Activated naive CD4-positive, alpha-beta T cell treated with anti-CD3 and anti-CD28 coated beads, Interleukin-2, amount 50 U/mL, for 16 hours (primary cell): Measurements from ENCODE around the gene KIRREL1.

Source experiments
- DNase-seq: peaks from one replicate; pipeline ENCODE4 v3.0.0-alpha.2; 2020

KIRREL1 gene

GRCh38 chr1:158037008-158037865, 43.8 kb downstream of the KIRREL1 start:
- no peak for DNase-seq

- no peak for DNase-seq
These were observed 44.5 kb downstream of the KIRREL1 start for GRCh38 chr1:158037866-158038359.

GRCh38 chr1:158038793-158039192, 45.3 kb downstream of the KIRREL1 start:
- no peak for DNase-seq

GRCh38 chr1:158039380-158039779, 45.9 kb downstream of the KIRREL1 start:
- no peak for DNase-seq

- DNase-seq = no peak
These were observed 46.9 kb downstream of the KIRREL1 start for GRCh38 chr1:158040323-158040722.

- DNase-seq = no peak
These were observed 49.8 kb downstream of the KIRREL1 start for GRCh38 chr1:158043232-158043631.

GRCh38 chr1:158045639-158046038, 52.2 kb downstream of the KIRREL1 start:
- no peak for DNase-seq

GRCh38 chr1:158046715-158047510, 53.5 kb downstream of the KIRREL1 start:
- no peak for DNase-seq

- DNase-seq = no peak
These were observed 55.1 kb downstream of the KIRREL1 start for GRCh38 chr1:158048371-158049067.

GRCh38 chr1:158049853-158050252, 56.4 kb downstream of the KIRREL1 start:
- no peak for DNase-seq

- DNase-seq = no peak
These were observed 59.8 kb downstream of the KIRREL1 start for GRCh38 chr1:158053276-158053675.

- no peak for DNase-seq
These were observed 61.3 kb downstream of the KIRREL1 start for GRCh38 chr1:158054721-158055120.

GRCh38 chr1:158055854-158056253, 62.4 kb downstream of the KIRREL1 start:
- no peak for DNase-seq

GRCh38 chr1:158056498-158056897, 63.1 kb downstream of the KIRREL1 start:
- no peak for DNase-seq

- DNase-seq = no peak
These were observed 65.0 kb downstream of the KIRREL1 start for GRCh38 chr1:158058237-158058985.

- DNase-seq = no peak
These were observed 66.5 kb downstream of the KIRREL1 start for GRCh38 chr1:158059984-158060383.

- no peak for DNase-seq
These were observed 68.7 kb downstream of the KIRREL1 start for GRCh38 chr1:158062174-158062573.

GRCh38 chr1:158067662-158068061, 74.2 kb downstream of the KIRREL1 start:
- DNase-seq = no peak

- DNase-seq = no peak
These were observed 75.5 kb downstream of the KIRREL1 start for GRCh38 chr1:158068918-158069317.

GRCh38 chr1:158071138-158071537, 77.7 kb downstream of the KIRREL1 start:
- no peak for DNase-seq

GRCh38 chr1:158075078-158075477, 81.6 kb downstream of the KIRREL1 start:
- no peak for DNase-seq

- DNase-seq = no peak
These were observed 83.0 kb downstream of the KIRREL1 start for GRCh38 chr1:158076441-158076840.
